NCI-H2081 (cell line): ENCODE measurements around the gene CLCN2.
A peak's percentile ranks its signal among the peaks of the same experiment; 100 is the strongest.

ENCODE experiments used
- DNase-seq, 2 experiments: peaks; one replicate each; lab custom pipeline; 2025; lab: John Stamatoyannopoulos, UW

CLCN2 gene

GRCh38 chr3:184325269-184325668 lies 36.1 kb downstream of the CLCN2 start:
- no peak for DNase-seq

GRCh38 chr3:184323696-184324095 lies 37.7 kb downstream of the CLCN2 start:
- DNase-seq = no peak

GRCh38 chr3:184322731-184323487 lies 38.5 kb downstream of the CLCN2 start:
- DNase-seq = no peak

GRCh38 chr3:184321666-184322065 lies 39.7 kb downstream of the CLCN2 start:
- DNase-seq = no peak

- peak; percentile 84 for DNase-seq
Measured at GRCh38 chr3:184320104-184320445, 41.3 kb downstream of the CLCN2 start.

GRCh38 chr3:184317201-184317600 lies 44.2 kb downstream of the CLCN2 start:
- no peak for DNase-seq

- DNase-seq = no peak
Measured at GRCh38 chr3:184316792-184317191, 44.6 kb downstream of the CLCN2 start.

GRCh38 chr3:184315871-184316661 lies 45.3 kb downstream of the CLCN2 start:
- DNase-seq = no peak

GRCh38 chr3:184315543-184315867 lies 45.9 kb downstream of the CLCN2 start:
- no peak for DNase-seq

- peak; percentile 68 to 72 for DNase-seq
Measured at GRCh38 chr3:184314700-184315542, 46.5 kb downstream of the CLCN2 start.

- peak; percentile 97 to 98 for DNase-seq
Measured at GRCh38 chr3:184314363-184314699, 47.1 kb downstream of the CLCN2 start, which contains the start of gene EIF4G1. Gene EIF4G1 (plus strand): TSS chr3:184314606. CDS start chr3:184315797, 1,191 bp downstream.

- DNase-seq = no peak
Measured at GRCh38 chr3:184311633-184312032, 49.8 kb downstream of the CLCN2 start.

- DNase-seq = no peak
Measured at GRCh38 chr3:184308744-184309143, 52.7 kb downstream of the CLCN2 start.

GRCh38 chr3:184307915-184308314 lies 53.5 kb downstream of the CLCN2 start:
- DNase-seq = no peak

GRCh38 chr3:184306341-184306972 lies 54.9 kb downstream of the CLCN2 start:
- no peak for DNase-seq

GRCh38 chr3:184305577-184305976 lies 55.8 kb downstream of the CLCN2 start:
- peak in 1 of 2 experiments; percentile 18 for DNase-seq

- DNase-seq = no peak
Measured at GRCh38 chr3:184300378-184300720, 61.1 kb downstream of the CLCN2 start.

GRCh38 chr3:184299488-184300377 lies 61.7 kb downstream of the CLCN2 start:
- DNase-seq = peak in 1 of 2 experiments; percentile 51

- DNase-seq = peak; percentile 99 to 100
Measured at GRCh38 chr3:184298759-184299487, 62.5 kb downstream of the CLCN2 start, which contains the start of gene PSMD2. Gene PSMD2 (plus strand): TSS chr3:184299241. CDS start chr3:184299267, 26 bp downstream.

- no peak for DNase-seq
Measured at GRCh38 chr3:184296616-184297015, 64.8 kb downstream of the CLCN2 start.
